RKO (cell line): ENCODE measurements around the gene AVPR1B.

Source experiments
- DNase-seq: peaks from one replicate; pipeline ENCODE4 v3.0.0-alpha.2; 2016; ENCODE audit warnings: low spot score

Gene AVPR1B

DNA sequence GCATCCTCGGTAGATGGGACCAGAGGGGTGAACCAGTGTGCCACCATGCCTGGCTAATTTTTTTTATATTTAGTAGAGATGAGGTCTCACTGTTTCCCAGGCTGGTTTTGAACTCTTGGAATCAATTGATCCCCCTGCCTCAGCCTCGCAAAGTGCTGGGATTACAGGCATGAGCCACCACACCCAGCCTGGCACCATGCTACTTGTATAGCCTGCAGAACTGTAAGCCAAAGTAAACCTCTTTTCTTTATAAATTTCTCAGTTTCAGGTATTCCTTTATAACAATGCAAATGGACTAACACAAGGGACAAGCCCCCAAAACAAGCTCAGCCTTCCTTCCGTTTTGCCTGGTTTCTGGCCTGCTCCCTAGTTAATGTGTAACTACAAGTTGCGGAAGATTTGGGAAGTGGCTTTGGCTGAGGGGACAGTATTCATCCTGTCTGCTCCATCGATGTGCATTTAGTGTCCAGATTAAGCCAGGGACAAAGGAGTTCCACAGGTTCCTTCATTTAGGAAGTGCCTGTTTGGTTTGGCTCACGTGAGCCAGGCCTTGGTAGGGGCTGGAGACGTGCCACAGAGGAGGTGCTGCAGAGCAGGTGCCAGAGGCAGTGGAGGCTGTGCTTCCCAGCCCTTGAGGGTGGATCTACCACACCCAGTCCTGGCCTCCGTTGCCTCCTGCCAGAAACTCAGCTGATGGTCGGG is 4.4 kb downstream of the AVPR1B start:
- DNase-seq = no peak

DNA sequence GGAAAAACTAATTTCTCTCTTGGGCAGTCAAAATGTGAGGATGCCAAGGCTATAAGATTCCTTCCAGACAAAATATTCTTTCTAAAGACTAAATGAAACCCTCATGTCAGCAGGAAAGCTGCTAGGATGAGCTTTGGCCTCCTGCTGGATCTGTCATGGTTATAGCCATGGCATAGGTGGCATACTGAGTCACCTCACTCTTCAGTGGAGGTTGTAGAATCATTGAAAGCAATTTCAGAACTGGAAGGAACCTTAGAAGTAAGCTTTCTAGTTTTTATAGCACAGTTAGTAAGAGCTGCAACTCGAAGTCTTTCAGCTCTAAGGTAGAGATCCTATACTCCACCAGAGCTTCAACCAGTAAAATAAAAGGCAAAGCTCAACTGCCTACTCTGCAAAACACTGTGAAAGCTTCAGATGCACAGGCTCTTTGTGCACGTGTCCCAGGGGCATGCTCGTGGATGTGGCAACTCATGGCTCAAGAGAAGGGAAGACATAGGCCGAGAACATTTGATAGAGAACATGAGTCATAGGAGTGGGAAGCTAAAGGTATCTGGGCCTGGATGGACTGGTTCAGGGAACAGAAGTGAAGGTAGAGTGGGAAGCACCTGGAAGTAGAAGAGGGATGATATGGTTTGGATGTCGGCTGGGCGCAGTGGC is 5.8 kb downstream of the AVPR1B start:
- no peak for DNase-seq

DNA sequence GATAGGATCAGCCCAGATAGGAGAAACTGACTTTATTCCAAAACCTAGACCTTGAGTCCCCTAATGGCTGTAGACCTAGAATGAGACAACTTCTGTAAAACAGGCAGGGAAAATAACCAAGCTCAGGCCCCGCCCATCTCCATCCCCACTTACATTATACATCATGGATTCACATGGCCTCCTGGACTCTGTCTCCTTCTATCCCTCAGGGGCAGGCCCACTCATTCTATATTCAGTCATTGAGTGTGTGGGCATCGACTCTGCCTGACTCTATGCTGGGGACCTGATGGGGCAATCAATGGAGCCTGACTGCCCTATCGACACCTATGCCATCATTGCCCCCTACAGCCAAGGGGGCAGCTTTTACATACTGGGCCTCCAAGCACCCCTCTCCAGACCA is 6.4 kb downstream of the AVPR1B start:
- no peak for DNase-seq

DNA sequence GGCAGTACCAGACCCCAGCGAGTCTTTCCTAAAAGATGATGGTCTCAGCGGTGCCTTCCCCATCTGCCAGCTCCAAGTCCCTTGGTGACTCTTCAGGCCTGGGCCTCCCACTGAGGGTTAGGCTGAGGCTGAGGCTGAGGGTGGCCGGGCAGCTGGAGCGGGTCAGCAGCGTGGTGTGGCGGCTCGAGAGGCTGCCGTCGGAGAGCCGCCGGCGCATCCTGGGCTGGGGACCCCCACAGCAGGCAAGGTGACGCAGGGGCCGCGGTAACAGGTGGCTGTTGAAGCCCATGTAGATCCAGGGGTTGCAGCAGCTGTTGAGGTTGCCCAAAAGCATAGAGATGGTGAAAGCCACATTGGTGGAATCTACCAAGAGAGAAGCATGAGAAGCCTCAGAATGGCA is 7.0 kb downstream of the AVPR1B start:
- no peak for DNase-seq

DNA sequence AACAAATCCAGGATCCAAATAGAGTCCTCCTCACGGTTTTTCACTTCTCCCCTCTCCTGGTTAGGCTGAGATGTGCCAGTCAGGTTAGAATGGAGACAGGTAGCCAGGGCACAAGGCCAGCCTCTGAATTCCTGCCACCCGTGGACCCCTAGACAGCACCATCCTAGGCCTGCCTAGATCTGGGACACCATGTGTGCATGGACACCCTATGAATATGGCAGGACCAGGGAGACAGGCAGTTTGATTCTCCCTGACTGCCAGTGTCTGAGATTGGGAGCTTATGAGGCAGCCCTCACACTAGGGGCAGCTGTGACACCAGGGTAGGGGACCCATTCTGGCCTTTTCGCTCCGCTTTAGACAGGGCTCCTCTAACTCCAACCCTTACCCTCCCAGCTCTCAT is 7.5 kb downstream of the AVPR1B start:
- no peak for DNase-seq

DNA sequence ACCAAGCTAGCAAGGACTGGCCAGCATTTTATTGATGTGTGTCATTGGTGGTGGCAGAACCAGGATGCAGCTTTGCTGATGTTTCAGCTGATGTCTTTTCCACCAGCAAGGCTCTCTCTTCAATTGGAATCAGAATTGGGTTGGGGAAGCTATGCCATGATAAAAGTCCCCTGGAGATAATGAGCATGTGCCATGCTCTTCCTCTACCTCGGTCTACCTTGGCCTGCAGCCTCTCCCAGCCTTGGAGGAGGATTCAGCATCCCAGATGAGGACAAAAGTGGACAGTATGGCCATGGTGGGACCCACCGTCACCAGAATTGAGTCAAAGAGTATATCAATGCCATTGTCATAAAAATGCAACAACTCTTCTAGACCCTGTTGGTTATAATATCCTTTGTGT is 8.6 kb downstream of the AVPR1B start:
- DNase-seq = no peak

DNA sequence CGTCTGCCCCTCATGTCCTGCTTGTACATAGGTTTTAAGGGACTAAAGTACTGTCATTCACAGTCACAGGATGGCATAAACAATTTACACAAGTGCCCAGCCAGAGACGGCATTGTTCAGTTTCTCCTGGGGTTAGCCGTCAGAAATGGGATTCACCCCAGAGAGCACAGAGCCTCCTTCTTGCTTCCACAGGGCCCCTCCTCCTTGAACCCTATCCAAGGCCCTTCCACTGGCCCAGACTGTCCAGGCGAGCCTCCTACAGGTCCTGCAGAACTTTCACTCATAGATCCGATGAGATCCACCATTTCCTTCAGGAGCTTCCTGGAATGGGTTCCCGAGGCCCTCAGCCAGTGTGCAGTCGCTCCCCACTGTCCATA is 10.0 kb downstream of the AVPR1B start:
- no peak for DNase-seq

DNA sequence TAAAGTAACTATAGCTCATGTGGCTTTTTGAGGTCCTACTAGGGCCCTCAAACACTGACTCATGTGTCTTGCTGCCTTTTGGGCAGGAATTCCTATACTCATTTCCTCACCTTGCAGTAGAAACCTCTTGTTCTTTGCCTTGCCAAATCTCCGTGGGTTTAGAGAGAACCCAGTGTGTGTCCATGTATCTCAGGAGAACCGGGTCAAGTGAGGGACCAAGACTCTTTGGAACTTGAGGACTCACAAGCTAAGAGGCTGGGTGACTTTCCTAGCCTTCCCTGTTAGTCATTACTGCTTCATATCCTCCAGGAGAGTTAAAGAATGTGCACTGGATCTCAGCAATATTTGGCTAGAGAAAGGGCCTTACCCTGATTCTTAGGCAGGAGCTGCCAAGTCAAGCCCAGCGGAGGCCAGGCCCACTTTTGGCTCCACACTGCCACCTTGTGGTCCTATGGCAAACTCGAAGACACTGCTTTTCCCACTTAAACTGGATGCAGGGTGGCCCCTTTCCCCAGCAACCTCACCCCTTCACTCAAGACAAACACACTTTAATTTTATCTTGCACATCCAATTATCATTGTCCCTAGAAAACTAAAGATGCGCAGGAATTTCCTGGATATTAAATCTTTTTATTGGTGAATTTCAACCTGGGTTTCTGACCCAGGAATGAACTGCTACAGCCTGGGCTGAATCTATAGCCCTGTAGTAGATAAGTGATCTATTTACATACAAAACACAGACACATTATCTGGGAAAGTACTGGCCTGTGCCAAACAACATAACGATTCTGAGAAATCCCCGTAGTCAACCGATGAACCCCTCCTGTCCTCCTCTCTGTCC is 10.6 kb downstream of the AVPR1B start:
- DNase-seq = peak; percentile 71

DNA sequence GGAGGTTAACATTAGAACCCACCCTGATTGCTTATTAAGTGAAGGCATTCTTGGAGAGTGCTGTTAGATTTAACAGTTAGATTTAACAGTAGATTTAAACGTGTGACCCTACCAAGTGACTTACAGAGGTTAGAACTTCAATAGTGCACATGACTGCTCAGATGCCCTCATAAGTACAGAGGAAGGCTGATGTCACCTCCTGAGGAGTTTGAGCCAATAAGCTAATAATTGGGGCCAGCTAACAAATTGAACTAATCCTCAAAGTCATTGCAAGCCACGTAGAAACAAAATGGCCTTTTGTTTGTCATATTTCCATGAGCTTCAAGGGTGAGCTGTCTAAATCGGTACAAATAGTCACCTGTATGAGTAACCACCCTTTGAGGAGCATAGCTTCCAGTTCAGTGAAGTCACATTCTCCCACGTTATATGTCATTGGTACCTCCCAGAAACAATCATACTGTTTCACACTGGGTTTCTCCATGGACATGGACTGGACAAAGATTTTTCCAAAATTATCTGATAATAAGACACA is 11.7 kb downstream of the AVPR1B start:
- DNase-seq = peak; percentile 10

DNA sequence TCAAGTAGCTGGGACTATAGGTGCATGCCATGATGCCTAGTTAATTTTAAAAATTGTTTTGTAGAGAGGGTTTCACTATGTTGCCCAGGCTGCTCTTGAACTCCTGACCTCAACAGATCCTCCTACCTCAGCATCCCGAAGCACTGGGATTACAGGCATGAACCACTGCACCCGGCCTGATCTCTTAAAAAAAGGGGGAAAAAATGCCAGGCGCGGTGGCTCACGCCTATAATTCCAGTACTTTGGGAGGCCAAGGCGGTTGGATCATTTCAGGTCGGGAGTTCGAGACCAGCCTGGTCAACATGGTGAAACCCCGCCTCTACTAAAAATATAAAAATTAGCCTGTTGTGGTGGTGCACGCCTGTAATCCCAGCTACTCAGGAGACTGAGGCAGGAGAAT is 13.2 kb downstream of the AVPR1B start:
- DNase-seq = no peak

DNA sequence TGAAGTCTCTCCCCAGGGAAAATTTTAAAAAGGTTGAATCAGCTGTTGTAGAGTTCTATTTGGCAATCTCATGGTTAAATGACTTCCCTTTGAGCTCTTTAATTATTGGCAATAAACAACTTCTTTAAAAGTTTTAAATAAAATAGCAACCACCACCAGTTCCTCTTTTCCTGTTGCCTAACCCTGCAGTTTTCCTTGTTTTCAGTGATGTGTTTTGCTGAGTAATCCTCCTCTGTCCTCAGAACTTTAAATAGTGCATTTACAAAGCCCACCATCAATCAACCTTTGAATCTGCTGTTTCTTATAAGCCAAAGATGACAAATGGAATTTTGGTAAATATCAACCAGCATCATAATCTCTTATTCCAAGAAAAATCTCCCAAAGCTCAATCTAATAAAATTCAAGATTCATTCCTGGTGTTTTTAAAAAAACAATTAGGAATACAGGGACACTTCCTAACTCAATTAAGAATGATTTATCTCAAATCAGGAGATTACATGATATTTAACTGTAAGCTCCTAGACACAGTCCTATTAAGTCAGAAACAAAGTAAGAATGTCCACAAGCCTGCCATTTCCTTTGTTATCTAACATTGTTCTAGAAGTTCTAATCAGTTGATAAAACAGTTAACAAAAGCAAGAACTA is 14.8 kb downstream of the AVPR1B start:
- no peak for DNase-seq

DNA sequence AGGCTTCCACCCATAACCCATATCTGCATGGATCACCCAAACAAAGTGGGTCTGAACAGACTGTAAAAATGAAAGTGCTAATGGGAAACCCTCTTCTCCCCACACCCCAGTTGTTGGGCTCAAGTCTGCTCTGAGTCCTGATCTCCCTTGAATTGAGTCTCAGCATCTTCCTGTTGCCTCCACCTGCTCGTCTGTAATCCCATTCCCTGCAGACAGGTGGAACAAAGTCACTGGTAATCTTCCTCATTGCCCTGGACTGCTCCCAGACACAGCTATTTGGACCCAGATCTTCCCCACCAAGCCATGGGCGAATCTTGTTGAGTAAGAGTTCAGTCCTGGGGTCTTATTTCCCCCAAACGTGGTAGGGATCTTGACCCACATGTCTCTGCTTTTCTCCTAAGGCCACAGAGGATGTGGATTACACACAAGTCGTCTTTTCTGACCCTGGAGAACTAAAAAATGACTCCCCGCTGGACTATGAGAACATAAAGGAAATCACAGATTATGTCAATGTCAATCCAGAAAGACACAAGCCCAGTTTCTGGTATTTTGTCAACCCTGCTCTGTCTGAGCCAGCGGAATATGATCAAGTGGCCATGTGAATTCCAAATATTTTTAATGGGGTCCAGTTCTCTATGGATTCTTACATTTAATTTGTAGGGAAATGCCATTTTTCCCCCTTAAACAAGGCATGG is 15.7 kb downstream of the AVPR1B start:
- no peak for DNase-seq

DNA sequence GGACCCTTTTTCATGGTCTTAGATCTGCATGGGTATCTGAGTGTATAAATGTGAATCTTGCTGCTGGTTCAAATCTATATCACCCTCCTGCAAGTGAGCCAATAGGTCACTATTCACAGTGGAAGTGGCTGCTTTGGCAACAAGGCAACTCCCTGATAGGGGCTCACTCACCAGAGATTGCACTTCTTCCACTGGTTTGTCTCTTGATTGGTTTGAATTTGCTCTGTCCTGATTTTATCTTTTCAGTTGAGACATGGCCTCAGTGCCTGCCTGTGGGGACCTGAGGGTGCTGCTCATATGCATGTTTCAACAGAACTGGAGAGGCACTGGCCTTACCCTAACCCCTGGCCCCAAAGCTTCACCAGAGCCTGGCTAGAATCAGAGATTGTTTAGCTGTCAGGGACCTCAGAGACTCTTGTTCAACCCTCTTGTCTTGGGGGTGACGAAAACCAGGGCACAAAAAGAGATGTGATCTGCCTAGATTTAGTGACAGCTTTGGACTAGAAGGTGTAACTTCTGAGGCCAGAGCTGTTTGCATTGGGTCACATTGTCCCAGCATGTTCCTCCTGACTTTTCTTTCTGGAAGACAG is 16.9 kb downstream of the AVPR1B start:
- DNase-seq = no peak

DNA sequence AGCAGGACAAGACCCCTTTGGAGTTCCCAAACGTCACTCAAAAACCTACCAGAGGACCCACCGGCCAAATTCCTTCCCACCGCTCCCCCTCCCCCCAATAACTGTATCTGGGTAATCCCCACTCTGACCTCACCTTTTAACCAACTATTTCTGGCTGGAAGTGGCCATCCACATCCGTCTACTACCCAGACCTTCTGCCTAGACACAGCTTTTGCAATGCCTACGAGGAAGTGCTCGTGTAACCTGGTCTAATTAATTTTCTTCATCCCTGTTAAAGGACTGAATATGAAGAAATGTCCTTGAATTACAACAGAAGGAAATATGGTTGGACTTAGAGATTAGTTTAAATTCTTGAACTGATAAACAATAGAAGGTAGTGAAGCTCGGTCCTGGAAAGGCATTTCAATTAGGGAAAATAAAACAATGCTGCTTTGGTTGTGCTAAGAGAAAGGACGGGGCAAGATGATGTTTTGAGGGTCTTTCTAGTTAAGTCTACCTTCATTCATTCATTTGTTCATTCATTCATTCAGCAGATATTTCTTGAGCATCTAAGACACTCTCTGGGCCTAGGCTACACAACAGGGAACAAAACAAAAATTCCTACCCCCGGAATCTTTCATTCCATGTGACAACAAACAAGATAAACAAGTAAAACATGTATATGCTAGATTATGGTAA is 18.8 kb downstream of the AVPR1B start:
- DNase-seq = no peak

DNA sequence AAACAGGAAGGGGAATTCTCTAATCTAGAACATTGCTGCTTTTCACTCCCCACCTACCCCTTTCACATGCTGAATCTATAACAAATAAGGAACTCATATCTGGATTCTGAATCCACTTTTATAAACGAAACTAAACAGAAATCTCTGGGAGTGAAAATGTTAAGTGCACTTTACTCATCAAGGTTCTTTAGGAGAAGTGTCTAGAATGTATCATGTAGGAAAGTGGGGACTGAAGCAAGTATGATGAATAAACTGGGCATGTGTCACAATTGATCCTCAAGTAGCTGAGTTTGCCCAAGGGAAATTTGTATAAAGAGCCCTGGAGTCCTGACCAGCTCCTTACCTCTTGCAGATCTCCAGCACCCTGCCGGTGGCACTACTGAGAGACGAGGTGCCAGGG is 19.8 kb downstream of the AVPR1B start:
- DNase-seq = no peak

DNA sequence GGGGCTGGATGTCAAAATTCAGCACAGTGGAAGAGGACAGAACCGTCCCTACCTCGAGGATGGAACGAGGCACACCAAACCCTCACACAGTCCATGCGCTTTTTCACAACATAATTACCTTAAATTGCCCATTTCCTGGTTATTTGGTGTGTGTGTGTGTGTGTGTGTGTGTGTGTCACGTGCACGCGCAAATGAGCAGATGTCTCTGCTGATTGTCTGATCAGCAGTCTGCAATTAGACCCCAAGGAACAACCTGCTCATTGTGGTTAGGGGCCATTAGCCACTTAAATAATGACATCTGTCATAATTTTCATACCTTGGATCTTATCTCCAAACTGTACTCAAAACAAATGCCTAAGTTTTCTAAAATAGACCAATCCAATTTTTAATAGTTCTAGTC is 23.2 kb downstream of the AVPR1B start:
- DNase-seq = no peak

DNA sequence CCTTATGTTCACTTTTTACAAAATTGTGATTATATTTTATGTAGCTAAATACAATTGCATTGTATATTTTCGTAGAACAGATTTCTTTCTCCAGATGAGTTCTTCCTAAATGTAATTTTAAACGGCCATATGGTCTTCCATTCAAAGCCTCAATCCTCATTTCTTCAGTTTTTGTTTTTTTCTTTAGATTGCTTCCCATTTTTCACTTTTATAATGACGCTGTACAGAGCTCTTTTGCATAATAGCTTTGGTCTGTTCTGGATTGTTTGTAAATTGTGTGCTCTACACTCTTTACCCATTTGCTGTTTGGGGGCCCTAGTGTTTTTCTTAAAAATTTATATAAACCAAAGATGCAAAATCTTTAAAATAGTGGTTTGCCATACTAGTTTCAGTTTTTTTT is 27.8 kb downstream of the AVPR1B start:
- DNase-seq = no peak

DNA sequence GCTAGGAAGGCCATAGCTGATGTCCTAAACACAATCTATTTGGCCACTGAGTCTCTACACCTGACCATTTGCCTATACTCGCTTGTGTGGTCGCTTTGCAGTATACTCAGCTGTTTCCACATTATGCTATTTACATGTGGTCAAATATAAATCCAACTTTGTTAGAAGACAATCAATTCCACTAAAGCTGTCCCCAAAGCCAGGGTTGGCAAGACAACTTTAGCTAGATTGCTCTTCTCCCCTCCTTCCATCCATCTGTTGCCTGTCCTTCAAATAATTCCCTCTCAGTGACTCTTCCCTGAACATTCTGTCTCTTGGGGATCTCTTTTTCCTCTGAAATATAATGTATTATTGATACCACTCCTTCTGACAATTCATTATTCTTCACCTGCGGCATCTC is 30.1 kb downstream of the AVPR1B start:
- no peak for DNase-seq

DNA sequence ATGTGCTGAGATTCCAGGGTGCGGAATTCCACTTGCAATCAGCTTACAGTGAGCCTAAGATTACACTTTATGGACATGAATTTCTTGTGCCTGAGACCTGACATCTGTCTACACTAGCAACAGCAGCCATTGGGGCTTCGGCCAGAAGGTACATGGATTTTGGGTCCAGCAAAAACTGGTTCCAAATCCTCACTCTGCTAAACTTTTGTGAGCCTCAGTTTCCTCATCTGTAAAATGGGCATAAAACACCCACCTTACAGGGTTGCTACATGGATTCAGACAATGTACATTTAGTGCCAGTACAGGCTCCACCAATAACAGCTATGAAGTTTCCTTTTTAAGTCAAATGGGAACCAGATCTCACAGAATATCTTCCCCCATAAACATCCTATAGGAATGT is 33.4 kb downstream of the AVPR1B start:
- no peak for DNase-seq

DNA sequence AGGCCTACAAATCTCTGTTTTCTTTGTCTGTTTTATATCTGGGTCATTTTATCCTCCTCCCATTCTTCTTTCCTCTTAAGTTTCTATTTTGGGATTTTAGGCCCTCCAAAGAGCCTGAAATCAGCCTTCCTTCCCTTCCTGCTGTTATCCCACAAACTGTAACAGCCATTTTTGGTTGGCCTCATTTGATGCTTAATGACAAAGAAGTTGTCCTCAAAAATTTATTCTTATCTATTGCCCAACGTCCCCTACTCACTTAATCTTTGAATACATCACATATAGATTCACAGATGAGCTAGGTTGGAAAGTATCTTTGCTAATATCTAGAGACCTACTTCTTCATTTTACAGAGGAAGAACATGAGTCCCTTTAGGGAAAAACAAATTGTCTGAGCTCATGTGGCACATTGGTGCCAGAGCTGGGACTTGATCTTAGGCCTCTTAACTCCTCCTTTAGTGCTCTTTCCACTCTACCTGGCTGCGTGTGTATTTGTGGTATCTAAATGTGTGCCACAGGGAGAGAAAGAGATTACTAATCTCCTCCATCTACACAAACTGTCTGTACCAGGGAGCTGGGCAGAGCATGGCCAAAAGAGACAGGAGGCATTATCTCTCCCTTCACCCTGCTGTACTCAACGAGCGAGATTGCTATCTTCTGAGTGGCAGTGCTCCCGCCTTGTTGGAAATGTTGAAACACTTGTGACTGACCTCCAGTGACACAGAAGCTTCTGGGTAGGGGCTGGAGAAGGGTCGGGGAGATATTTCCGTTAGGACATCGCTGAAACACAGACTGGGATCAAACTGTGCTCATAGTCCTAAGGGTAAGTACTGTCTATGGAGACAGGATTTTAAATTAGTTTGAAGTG is 34.1 kb downstream of the AVPR1B start:
- no peak for DNase-seq
